NCI-H2227 (cell line): ENCODE measurements around the gene CFAP53.

Experiments
- DNase-seq: peaks from one replicate; lab custom pipeline; 2025; ENCODE audit not compliant: unreplicated experiment; lab: John Stamatoyannopoulos, UW

Gene CFAP53

DNA sequence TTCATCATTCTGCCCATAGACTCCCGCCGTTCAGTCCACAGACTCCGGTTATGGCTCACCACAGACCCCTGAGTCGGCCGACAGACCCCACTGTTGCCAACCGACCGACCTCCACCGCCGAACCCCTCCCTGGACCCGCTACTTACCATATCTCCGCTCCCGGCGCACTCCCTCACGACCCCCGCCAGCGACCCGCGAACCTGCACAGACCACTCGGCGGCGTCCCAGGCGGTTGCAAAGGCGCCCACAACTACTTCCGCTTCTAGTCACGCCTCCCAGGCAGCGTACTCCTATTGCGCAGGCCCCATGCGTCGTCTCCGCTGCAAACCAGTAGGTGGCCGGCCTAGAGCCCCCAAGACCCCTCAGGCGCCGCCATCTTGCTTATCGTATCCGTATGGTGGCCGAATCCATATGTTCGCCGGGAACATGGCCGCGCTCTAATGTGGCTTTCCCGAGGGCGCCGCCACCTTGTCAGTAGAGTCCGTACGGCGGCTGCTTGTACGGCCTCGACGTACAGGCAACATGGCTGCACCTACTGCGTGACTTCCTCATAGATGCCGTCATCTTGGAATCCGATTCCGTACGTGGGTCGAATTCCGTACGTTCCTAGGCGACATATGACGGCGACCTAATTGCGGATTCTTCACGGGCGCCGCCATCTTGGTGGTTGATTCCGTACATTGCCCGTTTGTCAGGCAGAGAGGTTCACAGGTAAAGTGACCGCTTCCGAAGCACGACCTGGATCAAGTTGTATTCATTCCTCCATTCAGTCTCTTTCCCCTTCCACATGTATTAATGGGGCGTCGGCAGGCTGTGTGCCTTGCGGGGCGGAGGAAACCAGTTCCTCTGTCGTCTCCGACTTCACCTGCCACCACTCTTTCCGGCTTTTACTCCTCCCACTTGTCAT lies 21.4 kb upstream of the CFAP53 start, which contains the start of gene CXXC1:
CXXC1 (minus strand) TSS at position 252 of the 907 bp plus-strand sequence; CDS start at position 149, 103 bp downstream.
- DNase-seq: peak; percentile 99

- DNase-seq: no peak
These were observed 20.7 kb upstream of the CFAP53 start for GRCh38 chr18:50287028-50287440.

DNA sequence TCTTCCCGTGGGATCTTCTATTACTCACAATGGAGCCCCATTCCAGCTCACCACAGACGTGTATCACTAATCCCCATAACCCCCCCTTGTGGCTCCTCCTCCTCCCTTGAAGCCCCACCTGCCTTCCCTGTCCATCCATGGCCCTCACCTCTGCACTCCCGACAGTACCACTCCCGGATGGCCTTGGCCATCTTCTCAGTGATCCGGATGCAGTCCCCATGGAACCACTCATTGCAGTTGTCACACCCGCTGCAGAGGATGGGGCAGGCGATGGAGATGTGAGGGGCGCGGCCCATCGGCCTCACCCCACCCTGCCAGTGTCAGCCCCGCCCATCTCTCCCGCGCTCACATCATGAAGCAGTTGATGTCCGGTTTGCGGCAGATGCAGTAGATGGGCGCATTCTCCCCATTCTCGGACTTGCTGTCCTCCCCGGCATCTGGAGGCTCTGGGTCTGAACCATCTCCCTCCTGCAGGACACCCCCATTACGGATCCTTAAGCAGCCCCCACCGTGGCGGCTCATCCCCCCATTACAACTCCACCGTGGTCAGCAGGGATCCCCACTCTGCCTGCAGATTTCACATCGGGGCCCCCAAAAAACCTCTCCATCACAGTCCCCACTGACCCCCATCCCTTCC lies 20.2 kb upstream of the CFAP53 start:
- peak; percentile 66 for DNase-seq

- DNase-seq: no peak
These were observed 19.5 kb upstream of the CFAP53 start for GRCh38 chr18:50285631-50286321.

DNA sequence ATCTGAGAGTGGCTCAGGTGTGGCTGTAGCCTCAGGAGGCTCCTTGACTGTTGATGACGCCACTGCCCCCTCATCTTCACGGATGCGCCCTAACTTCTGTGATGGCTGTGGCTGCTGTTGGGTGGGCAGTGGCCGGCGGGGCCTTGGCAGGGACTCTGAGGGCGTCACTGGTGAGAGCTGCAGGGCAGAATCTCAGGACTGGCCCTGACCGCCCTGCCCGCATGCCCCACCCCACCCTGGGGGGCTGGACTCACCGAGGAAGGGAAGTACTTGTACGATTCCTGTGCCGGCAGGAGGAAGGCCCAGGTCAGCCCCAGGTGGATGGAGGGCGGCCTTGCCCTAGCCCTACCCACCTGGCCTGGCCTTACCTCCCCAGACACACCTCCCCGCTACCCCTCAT lies 18.8 kb upstream of the CFAP53 start:
- DNase-seq: no peak

GRCh38 chr18:50284255-50284885 lies 18.1 kb upstream of the CFAP53 start:
- DNase-seq: no peak

GRCh38 chr18:50283469-50284209 lies 17.3 kb upstream of the CFAP53 start:
- no peak for DNase-seq

DNA sequence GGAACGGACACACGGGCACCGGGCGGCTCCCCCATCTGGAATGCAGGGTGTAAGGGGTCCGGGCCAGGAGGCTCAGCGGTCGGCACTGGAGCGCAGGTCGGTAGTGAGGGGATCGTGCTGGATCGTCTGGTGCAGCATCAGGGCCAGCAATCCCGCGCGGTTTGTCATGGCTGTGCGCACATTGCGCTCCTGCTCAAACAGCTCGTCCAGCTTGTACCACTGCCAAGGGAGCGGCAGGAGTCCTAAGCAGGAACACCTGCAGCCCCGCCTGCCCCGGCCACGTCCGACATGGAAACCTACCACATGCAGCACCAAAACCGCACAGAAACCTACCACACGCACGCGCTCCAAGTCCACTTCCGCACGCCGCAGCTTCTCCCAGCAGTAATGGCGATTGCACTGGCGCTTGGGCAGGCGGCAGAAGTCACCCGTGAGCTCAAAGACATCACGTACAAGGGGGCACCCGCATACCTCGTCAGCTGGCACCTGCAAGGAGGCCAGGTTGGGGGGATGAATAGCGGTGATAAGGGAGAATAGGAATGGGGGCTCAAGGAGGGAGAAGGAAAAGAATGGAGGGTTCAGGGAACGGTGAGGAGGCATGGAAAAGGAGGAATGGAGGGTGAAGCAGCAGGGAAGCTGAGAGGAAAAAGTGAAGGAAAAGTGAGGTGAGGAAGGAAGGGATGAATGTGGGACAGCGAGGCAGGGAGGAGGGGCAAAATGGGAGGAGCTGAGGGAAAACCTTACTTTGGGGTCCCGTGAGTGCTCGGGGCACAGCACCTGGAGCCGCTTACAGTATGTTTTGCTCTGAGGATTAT lies 16.4 kb upstream of the CFAP53 start:
- no peak for DNase-seq

DNA sequence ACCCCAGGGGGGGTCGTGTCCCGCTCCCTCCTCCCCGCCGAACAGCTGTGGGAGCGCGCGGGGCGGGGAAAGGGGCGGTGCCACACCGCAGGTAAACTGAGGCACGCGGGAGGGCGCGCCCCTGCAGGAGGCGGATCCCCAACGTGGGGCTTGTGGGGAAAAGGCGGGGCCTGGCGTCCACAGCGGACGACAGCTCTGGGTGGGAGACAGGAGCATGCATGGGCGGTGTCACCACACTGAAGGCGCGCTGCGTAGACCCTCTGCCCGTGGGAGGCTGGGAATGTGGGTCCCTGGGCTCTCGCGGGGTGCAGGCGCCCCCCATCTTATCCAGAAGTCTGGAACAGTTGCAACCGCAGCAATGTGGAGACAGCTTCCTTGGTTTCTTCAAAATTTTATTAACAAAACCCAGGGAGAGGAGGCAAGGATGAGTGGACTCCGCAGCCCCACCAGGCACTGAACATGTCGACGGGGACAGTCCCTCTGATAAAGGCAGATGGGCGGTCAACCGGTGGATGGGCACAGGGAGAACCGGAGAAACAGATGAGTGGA lies 15.8 kb upstream of the CFAP53 start:
- DNase-seq: no peak

- peak; percentile 99 for DNase-seq
These were observed 15.1 kb upstream of the CFAP53 start, which contains the start of gene MBD1 for GRCh38 chr18:50281295-50281971. Gene MBD1, minus strand, starts transcription at chr18:50281523. Its CDS starts 1,531 bp downstream, at chr18:50279992.

GRCh38 chr18:50280707-50281294 lies 14.5 kb upstream of the CFAP53 start:
- no peak for DNase-seq

DNA sequence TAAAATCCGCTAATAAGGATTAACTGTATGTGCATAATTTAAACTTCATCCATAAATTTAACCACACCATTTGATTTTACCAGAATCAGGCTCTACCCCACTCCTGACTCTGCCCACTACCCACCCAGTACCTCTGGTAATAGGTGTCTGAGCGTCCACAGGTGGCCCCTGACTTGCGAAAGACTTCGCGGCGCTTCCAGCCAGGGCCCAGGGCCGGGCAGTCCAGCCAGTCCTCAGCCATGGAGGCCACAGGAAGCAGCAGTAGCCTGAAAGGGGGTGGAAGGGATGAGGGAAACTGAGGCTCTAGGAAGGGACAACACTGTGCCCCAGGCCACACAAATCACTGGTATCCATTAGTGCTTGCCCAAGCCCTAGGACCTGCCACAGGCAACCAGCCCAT lies 13.5 kb upstream of the CFAP53 start:
- DNase-seq: no peak

- DNase-seq: no peak
These were observed 11.6 kb upstream of the CFAP53 start for GRCh38 chr18:50277942-50278341.

DNA sequence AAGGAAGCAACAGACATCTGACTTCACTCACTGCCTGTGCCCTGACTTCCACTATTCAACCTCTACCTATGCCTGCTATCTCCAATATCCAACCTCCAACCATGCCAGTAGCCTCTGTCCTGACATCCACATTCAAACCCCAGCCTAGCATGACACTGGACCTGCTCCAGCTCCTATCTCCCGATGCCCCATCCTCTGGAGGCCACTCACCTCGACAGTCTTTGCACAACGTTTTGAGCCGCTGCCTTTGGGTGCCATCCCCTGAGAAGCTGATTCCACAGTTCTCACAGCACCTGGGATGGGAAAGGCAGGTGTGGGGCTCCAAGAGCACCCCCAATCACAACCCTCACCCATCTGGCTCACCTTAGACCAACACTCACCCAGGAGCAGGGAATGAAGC lies 10.2 kb upstream of the CFAP53 start:
- no peak for DNase-seq

DNA sequence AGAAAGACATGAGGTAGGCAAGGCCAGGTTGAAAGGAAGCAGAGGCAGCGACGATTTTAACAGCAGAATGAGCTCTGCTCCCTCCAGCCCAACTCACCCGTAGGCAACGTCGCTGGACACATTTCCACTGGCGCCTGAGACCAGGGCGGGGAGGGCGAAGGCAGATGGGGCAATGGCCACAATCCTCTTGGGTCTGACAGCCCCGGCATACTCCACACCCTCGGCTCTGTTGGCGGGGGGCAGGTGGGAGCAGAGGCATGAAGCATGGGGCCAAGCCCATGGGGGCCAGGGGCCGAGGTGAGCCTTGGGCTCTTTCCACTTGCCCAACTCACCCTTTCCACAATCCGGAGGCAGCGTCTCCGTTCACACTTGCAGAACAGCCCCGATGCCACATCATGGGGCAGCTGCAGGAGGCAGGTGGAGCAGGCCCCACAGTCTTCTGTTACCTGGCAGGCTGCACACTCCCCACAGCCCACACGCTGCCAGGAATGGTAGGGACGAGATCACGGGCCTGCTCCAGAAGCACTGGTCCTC lies 9.3 kb upstream of the CFAP53 start:
- DNase-seq: no peak

DNA sequence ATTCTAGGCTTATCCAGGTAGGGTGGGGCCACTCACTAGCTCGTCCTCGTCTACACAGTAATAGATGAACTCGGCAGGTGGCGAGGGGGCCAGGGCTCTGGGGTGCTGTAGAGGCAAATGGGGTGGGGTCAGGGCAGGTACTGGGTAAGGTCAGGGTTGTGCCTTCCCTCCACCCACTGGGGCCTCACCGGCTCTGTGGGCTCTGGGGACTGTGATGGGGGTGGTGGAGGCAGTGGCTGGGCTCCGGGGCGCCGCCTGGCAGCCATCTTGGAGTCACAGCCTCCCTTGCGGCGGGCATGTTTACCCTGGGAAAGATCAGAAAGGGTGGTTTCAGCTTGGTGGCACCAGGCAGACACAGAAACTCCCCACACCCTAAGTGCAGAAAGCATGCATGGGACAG lies 8.6 kb upstream of the CFAP53 start:
- DNase-seq: no peak

DNA sequence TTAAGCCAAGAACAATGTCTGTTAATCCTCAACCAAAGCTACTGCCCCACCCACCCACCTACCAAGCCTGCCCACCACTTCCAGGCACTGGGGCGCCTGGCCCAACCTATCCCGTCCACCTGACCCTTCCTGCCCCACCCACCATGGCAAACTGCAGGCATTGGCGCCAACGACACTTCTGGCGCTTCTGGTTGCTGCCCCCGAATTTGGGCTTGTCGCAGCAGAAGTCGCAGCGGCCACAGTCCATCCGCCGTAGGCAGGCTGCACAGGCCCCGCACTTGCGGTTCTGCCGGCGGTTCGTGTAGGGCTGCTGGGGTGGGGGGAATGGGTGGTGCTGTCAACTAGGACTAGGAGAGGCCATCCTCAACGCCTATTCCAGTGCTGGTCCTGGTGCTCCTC lies 7.7 kb upstream of the CFAP53 start:
- DNase-seq: no peak
